Activated CD4-positive, CD25-positive, alpha-beta regulatory T cell treated with anti-CD3 and anti-CD28 coated beads, Interleukin-2, amount 50 U/mL, for 24 hours (primary cell): ENCODE results near the gene GNG13.

Experiments
- ATAC-seq, 2 donors: fragments of 150-1000 bp; cut with Tn5 transposase; one replicate each; pipeline ENCODE4 v1.10.0; 2021; ENCODE audit warnings: mild to moderate bottlenecking in 1 of 2, moderate library complexity in 1 of 2

Gene GNG13

DNA sequence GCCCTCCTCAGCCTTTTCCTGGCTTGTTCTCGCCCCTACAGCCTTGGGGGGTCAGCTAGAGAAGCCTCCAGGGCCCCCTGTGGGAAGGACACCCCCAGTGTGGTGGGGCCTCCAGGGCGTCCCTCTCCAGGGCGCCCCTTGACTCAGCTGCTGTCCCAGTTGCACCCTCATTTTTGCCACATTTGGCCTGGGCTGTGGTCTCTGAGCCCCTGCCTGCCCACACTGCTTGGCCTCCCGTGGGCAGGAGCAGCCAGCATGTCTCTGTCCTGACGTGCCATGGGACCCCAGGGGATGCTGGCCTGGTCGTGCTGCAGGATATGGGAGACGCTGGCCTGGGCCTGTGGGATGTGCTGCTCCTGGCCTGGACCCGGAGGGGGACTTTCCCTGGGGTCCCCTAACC is 7.1 kb downstream of the GNG13 start:
- no peak for ATAC-seq

DNA sequence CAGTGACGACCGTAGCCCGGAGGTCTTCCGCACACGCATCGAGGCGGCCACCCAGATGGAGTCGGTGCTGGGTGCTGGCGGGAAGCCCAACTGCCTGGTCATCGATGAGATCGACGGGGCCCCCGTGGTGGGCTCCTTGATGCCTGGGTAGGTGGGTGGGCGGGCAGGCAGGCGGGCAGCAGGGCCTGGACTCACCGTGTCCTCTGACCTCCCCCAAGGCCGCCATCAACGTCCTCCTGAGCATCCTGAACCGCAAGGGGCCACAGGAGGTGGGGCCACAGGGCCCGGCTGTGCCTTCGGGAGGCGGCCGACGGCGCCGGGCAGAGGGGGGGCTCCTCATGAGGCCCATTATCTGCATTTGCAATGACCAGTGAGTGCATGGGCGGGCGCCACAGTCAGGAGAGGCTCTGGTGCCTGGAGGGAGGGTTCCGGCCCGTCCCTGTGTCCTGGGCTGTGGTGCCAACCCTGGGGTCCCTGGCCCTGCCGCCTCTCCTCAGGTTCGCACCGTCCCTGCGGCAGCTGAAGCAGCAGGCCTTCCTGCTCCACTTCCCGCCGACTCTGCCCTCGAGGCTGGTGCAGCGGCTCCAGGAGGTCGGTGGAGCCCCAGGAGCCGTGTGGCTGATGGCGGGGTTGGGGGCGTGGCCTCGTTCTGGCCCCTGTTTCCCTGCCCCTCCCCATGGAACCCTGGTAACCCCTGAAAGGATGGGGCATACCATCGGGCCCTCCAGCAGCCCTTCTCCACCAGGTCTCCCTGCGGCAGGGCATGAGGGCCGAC is 8.1 kb downstream of the GNG13 start:
- no peak for ATAC-seq

DNA sequence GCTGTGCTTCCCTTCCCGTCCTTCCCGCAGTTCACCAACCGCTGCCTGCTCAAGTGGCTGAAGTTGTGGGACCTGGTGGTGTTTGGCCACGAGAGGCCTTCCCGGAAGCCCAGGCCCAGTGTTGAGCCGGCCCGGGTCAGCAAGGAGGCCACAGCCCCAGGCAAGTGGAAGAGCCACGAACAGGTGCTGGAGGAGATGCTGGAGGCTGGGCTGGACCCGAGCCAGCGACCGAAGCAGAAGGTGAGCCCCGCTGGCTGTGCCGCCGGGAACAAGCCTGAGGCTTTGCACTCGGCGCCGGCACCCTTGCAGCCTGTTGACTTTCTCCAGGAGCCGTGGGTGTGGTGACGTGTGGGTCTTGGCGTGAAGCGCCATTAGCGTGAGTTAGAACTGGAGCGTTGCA is 9.4 kb downstream of the GNG13 start:
- no peak for ATAC-seq

DNA sequence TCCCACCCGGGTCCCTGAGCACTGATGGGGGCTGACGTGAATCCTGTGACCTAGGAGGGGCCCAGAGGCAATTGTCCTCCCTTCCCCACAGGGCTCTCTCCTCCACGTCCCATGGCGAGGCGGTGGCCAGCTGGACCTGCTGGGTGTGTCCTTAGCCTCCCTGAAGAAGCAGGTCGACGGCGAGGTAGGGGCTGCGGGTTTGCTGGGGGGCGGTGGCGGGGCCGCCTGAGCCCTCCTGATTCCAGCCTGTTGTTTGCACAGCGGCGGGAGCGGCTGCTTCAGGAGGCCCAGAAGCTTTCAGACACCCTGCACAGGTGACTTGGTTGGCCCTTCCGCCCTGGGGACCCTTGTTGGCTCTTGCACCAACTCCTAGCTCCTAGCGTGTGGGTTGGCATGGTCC is 10.4 kb downstream of the GNG13 start:
- ATAC-seq = no peak

DNA sequence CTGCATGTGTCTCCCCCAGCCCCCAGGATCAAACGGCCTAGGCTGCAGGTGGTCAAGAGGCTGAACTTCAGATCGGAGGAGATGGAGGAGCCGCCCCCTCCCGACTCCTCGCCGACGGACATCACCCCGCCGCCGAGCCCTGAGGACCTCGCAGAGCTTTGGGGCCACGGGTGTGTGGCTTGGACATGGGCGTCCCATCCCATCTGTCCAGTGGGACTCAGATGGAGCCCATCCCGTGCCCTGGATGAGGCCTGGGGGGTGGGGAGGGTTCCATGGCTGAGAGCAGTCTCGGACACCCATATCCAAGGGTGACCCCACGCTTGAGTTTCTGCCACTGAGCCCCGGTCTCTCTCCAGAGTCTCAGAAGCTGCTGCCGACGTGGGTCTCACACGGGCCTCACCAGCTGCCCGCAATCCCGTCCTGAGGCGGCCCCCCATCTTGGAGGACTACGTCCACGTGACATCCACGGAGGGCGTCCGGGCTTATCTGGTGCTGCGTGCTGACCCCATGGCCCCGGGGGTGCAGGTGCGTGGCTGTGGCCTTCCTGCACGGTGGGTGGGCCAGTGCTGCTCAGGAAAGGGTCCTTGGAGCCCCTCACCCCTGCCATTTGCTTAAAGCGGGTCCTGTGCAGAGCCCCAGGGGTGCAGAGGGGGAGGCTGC is 11.2 kb downstream of the GNG13 start:
- ATAC-seq = no peak

DNA sequence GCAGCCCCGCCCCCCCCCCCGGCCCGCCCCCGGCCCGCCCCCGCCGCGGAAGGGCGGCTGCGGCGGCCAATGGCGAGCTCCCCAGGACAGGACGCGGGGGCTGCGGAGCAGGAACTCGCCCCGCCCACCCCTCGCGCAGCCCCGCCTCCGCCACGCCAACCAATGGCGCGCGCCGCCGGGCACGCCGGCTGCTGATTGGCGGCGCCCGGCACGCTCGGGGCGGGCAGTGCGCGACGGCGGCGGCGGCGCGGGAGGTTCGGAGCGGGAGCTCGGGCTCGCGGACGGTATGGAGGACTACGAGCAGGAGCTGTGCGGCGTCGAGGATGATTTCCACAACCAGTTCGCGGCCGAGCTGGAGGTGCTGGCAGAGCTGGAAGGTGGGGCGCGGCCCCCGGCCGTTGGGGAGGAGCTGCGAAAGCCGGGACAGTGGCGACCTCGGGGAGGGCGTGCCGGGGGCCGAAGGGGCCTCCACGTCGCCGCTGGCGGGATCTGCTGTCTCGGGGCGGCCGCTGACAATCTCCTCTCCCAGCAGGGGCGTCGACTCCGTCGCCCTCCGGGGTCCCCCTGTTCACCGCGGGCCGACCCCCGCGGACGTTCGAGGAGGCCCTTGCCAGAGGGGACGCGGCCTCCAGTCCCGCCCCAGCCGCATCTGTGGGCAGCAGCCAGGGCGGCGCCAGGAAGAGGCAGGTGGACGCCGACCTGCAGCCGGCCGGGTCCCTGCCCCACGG is 12.0 kb downstream of the GNG13 start, which contains the start of gene CHTF18:
TSS of gene CHTF18 (plus strand) at position 222 of the 728 bp plus-strand sequence. CDS start at position 287, 65 bp downstream.
- peak; percentile 87 to 88 for ATAC-seq

DNA sequence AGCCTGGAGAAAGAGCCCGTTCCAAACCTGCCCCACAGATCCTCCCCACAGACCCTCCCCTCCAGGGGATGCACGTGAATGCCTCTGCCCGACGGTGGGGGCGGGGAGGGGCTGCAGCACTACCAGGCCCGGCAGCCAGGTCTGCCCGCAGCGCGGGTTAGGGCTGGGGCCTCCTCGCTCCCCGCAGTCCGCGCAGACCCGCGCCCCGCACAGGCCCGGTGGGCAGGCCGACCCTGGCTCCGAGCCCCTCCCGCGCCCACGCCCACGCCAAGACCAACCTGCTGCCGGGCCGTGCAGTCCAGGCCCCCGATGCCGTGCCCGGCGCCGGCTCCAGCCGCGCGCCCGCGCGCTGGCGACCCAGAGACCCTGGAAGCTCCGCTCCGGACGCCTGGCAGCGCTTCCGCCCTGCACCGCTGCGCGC is 12.5 kb downstream of the GNG13 start, which contains the start of gene RPUSD1:
TSS of gene RPUSD1 (minus strand) at position 404 of the 421 bp plus-strand sequence. CDS start 644 bp downstream, outside the sequence.
- peak; percentile 11 to 15 for ATAC-seq

DNA sequence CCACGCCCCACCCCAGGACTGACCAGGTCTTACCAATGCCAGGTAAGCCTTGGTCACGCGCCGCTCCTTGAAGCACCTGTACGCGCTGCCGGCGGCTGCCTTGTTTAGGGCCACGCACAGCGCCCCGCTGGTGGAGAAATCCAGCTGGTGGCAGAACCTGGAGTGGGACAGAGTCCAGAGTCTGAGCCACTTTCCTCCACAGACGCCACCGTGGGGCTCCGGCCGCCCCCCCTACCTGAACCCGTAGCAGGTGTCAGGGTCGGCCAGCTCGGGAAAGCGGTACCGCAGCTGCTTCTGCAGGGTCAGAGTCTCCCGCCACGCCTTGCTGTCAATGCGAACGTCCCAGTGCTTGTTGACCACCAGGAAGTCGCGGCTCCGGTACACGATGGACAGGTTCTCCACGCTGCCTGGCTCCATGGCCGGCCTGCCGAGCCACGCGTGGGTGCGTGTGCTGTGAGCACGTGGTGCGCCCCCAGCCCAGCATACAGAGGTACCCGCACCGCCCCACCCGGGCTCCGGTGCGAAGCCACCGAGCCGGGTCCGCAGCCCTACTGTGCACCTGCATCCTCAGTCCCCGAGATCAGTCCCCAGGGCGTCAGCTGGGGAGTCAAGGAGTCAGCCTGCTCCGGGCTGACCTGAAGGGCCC is 13.1 kb downstream of the GNG13 start:
- ATAC-seq = no peak

DNA sequence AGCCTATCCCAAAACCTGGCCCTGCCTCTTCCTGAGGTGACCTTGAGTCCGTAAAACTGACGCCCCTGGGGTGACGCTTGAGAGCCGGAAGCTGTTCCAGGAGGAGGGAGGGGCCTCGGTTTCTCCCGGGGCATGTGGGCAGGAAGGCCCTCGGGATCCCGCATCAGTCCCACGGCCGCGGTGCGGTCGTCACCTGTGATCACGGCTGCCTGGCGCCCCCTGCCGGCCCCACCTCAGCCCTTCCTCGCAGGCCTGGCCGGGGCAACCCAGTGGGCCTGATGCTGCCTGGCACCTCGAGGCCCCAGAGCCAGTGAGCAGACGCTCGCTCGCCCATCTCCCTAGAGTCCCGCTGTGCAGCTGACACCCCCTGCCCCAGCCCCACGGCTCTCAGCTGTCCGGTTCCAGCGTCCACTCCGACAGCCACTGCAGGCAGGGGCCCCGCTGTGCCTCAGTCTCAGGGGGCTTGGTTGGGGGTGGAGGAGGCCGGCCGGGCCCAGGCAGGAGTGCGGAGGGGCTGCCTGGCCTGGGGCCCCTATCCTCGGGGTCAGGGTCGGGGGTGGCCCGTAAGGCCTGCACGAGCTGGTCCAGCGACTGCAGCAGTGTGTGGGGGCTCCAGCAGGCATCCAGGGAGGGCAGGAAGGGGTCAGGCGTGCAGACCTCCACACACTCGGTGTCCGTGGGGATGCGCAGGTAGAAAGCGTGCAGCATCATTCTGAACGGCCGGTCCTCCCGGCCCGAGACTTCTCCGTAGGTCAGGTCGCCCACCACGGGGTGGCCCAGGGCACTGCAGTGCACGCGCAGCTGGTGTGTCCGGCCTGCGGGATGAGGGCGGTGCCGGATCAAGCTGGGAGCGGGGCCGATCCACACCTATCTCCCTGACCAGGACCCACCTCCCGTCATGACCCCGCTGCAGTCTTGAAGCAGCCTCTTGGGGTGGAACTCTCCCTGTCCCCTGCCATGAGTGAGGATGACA is 14.7 kb downstream of the GNG13 start:
- ATAC-seq = no peak

DNA sequence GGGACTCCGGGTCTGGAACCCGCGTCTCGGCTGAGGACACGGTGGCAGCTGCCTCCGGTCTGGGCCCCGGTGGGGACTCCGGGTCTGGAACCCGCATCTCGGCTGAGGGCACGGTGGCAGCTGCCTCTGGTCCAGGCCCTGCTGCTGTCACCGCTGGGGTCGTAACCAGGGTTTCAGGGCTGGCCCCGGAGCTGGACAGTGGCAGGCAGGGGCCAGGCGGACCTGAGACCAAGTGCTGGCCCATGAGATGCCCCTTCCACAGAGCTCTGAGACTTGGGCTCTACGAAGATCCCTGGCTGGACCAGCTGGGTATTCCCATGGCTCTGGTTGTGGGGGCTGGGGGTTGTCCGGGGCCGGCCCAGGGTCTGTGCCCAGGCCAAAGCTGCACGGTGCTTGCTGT is 16.1 kb downstream of the GNG13 start:
- no peak for ATAC-seq

DNA sequence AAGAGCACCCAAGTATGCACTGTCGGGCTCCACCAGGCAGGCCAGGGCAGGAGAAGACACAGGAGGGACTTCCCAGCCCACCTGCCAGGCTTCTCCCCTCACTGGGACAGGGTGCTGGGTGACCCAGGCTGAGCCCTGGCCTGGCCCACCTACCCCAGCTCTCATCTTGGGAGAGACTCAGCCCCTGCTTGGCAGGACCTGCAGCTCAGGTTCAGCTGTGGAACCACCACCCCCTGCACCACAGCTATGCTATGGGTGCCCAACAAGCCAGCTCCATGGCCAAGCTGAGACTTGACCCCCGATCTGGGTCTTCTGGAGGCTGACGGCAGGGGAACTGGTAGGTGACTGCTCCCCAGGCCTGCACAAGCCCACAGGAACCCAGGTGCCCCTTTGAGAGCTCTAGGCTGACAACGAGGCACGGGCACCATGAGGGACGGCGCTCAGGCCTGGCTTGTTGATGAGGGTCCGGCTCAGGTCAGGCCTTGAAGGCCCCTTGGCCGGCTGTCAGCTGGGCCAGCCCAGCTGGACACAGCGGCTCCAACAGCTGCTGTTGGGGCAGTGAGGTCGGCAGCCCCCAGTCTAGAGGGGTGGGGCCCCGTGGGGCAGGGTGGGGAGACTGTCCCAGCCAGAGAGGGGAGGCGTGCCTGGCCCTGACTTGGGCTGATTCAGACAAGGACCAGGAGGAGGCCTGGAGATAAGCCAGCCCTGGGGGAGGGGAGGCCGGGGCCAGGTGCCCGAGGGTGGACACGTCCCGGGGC is 17.0 kb downstream of the GNG13 start:
- ATAC-seq = no peak

DNA sequence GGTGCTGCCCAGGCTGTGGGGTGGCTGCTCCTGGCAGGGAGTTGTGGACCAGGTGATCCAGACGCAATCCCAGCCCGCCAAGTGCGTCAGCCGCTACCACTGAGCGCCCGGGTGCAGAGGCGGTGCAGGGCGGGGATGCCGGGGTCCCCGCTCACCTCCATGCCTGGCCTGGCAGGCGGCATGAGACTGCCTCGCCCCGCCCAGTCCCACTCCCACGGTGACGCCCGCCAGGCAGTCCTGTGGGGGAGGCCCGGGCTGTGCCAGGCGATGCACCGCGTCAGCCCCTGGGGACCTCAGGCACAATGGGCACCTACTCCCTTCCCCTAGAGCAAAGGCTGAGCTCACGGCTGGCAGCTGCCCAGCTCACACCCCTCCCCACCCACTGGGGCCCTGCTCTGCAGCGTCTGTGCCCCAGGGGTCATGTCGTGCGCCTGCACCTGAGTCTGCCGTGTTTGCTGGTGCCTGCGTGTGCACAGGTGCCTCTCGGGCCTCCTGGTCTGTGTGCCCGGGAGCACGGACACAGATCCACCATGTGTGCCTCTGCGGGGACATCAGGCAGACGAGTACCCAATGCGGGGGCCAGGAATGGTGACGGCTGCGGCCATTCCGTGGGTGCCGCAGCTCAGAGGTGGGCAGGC is 17.6 kb downstream of the GNG13 start:
- peak in 1 of 2 donors; percentile 5 for ATAC-seq

DNA sequence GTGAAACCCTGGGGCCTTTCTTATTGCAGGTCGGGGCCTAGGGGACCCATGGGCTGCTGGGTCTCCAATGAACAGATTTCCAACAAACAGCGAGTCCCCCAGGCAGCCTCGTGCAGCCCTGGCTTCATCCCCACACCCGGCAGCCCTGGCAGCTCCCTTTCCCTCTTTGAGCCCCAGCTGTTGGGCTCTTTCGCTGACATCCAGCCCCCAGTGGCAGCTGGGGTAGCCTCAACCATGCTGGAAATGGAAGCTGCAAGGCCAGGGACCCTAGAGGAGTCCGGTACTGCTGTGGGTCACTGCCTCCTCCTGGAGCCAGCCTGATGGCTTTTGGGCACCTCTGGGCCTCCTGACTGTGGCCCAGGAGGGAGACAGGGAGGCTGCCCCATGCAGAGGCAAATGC is 18.3 kb downstream of the GNG13 start:
- ATAC-seq = no peak

DNA sequence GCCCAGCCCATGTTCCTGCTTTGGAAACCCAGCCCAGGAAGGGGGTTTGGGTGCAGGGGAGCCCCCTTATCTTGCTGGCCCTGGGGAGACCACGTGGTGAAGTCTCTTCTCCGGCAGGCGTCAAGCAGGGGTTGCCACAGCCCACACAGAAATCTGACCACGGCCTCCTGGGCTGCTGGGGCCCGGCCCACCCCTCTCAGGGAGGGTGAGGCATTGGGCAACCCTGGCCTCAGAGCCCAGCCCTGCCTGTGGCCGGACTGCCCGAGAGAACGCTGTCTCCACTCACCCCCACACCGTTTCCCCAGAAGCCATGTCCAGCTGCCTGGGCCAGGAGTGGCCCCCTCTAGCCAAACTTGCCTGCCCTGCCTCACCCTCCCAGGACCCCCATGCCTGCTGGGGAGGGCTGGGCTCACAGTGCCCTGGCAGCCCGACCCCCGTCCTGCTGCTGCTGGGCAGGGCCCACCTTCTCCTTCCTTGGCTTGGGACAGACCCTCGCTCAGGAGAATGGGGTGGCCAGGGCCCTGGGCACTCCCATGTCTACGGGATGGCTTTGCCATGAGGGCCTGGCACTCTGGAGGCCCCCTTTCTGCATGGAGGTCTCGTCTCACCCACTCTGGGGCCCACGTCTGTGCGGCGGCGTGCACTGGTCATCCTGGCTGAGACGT is 19.1 kb downstream of the GNG13 start:
- no peak for ATAC-seq

DNA sequence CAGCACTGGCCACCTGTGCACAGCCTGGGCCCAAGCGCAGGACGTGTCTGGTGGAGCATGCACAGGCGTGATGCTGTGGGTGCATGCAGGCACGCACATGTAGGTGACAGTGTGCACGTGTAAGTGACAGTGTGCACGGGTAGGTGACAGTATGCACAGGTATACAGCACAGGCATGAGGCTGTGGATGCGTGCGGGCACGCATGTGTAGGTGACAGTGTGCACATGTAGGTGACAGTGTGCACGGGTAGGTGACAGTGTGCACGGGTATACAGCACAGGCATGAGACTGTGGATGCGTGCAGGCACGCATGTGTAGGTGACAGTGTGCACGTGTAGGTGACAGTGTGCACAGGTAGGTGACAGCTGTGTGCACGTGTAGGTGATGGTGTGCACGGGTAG is 20.2 kb downstream of the GNG13 start:
- ATAC-seq = no peak

DNA sequence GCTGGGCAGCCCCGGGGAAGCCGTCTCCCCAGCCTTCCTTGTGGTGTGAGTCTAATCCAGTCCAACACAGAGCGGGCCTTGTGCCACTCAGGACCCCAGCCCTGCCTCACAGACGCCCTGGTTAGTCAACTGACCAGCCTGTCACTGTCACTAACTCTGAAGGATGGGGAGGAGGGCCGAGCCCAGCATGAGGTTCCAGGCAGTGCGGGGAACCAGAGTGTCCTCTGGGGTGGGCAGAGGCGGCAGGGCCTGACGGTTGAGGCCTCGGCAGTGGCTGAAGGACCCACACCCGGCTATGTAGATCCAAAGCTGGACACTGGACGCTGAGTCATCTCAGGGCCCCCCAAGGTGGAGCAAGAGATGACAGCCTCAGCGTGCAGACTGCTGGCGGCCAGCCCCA is 21.0 kb downstream of the GNG13 start:
- ATAC-seq = no peak

DNA sequence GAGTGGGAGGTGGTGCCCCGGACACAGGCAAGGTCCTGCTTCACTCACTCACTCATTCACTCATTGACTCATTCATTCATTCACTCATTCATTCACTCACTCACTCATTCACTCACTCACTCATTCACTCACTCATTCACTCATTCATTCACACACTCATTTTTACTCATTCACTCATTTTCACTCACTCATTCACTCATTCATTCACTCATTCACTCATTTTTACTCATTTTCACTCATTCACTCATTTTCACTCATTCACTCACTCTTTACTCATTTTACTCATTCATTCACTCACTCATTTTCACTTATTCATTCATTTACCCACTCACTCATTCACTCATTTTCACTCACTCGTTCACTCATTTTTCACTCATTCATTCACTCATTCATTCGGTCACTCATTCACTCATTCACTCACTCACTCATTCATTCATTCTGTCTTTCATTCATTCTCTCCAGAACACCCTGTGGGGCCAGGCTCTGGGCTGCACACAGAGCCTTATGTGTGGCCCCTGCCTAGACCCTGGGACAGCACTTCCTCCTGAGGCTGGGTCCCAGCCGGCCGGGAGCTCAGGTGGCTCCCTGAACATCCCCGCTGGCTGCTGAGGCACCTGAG is 21.5 kb downstream of the GNG13 start:
- ATAC-seq = no peak

DNA sequence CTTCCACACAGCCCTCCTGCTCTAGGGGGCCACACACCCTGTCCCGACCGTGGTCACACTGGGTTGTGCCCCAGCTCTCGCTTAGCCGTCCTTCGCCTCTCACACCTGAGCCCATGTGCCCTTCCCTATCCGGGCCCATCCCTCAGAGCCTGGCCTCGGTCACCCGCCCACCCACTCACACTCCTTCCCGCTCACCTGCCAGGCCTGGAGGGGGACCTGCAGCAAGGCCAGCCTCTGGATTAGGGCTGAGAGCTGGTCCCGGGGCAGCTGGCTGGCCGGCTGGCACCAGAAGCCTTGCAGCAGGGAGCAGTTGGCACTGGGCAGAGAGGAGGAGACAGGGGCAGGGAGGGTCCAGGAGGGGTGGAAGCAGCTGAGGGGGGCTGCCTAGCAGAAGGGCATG is 22.1 kb downstream of the GNG13 start:
- ATAC-seq = no peak

DNA sequence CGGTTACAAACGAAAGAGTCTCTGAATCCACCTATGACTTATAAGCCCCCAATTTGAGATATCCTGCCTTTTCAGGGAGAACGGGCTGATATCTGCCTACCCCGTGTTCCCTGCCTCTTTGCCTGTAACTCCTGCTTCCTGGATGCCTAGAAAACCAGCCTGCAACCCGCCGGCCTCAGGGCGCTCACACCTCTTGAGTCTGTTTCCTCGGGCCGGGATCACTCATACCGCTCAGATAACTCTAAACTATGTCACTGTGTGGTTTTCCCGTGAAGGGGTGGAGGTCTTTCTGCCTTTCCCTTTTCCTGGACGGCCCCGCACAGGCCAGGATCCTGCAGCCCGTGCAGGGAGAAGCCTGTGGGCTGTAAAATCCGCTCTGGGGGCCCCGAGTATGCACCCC is 22.7 kb downstream of the GNG13 start:
- no peak for ATAC-seq
